ENCODE data around the gene RPL37A.

The RPL37A gene

DNA sequence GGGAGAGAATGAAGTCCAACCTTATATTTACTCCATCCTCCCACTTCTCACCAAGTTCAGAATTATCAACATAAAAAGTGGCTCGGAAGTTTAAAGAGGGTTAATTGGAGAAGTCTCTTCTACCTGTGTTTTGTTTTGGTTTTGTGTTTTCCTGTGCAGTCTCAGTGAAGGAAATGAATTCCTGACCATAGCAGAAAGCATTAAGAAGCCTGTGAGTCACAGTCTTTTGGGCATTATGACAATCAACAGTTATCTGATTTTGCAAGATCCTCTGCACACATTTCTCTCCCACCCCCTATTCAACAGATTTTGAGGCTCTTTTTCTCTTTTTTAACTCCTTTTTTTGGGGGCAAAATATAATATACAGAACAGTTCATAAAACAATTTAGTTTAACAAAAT lies 8.6 kb upstream of the RPL37A start:
- H3K4me1 Mint-ChIP-seq, result peaks cover 46% of the 10 kb centered on the region
- TF ChIP-seq, protein P1, sequence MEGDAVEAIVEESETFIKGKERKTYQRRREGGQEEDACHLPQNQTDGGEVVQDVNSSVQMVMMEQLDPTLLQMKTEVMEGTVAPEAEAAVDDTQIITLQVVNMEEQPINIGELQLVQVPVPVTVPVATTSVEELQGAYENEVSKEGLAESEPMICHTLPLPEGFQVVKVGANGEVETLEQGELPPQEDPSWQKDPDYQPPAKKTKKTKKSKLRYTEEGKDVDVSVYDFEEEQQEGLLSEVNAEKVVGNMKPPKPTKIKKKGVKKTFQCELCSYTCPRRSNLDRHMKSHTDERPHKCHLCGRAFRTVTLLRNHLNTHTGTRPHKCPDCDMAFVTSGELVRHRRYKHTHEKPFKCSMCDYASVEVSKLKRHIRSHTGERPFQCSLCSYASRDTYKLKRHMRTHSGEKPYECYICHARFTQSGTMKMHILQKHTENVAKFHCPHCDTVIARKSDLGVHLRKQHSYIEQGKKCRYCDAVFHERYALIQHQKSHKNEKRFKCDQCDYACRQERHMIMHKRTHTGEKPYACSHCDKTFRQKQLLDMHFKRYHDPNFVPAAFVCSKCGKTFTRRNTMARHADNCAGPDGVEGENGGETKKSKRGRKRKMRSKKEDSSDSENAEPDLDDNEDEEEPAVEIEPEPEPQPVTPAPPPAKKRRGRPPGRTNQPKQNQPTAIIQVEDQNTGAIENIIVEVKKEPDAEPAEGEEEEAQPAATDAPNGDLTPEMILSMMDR (IDR thresholded peaks at IDR 0.05), result no peak
- no peaks in the 10 kb centered on the region for H3K27me3 Mint-ChIP-seq (ENCODE audit: low read depth, poor library complexity)
- no peak overlapping the region for H3K27ac Mint-ChIP-seq
- no peak overlapping the region for H3K4me3 Mint-ChIP-seq
- DNase-seq, result no peak
- no peaks in the 10 kb centered on the region for H3K36me3 Mint-ChIP-seq (ENCODE audit: low read depth)
- no peaks in the 10 kb centered on the region for H3K9me3 Mint-ChIP-seq

DNA sequence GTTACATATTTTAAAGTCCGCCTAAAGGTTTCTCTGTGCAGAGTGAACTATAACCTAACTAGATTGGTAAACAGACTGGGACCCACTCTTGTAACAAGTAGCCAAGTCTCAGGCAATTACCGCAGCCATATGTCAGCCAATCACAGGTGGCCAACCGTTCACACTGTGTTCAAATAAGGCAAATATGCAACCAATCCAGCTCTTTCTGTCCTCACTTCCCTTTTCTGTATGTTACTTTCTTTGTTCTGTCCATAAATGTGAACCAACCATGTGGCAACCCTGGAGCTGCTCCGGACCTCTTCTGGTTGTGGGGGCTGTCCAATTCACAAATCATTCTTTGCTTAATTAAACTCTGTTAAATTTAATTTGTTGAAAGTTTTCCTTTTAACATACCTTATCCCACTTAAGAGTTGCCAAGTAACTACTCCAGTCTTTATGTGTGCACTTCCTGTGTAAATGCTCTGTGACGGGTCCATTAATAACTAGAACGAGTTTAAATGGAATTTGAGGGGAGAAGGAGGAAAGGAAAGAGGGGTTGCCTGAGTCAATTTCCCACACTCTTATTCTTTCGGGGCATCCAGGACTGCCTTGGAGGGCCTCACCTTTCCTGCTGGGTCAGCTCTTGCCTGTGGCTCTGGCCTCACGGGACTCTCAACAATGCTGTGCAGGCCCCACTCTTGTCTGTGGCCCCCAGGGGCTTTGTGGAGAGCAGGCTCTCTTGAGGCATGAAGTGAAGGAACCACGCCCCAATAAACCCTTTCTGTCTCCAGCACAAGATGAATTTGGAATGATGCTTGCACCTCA lies 6.6 kb upstream of the RPL37A start:
- H3K27ac Mint-ChIP-seq, result peak overlapping the region; percentile 70
- TF ChIP-seq, protein P1 (IDR thresholded peaks at IDR 0.05), result no peak

DNA sequence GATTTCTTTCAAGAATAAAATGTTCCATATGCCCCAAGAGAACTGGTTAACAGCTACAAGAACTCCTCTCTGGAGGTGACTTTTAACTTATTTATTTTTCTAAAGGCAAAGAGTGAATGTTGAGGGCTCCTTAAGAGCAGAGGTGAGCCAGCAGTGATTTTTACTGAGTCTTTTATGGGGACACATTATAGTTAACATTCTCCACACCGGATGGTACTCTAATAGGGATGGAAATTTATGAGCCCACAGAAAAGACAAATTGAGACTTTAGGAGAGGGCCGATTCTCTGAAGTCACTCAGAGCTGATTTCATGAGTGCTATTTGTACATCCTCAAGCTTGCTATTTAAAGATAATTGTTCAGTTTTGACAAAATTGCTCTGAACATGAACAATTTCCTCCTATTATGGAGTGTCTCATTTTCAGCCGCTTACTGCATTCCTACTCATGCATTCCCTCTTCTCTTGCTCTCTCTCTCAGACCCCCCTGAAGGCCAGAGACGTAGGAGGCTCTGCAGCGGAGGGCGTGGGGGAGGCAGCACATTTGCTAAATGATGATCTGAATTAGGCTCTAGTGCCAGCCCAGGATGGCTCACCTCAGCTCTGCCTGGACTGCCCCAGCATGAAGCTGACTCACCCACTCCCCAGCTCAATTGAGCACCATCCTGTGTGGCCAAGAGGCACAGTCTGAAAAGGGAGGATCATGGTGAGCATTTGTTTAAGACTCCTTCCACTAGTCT lies 5.9 kb upstream of the RPL37A start:
- DNase-seq, result peak; percentile 24
- H3K27ac Mint-ChIP-seq, result peak overlapping the region; percentile 83

More for the DNA sequence above, 6.6 kb upstream of the RPL37A start:
- Mint-ChIP-seq H3K4me1 (peaks cover 60% of the 10 kb centered on the region), H3K36me3 (ENCODE audit: low read depth) (no peaks in the 10 kb centered on the region), H3K4me3 (no peak overlapping the region), H3K27me3 (ENCODE audit: low read depth, poor library complexity) (no peaks in the 10 kb centered on the region), H3K9me3 (no peaks in the 10 kb centered on the region)
- DNase-seq, result no peak

GRCh38 chr2:216493334-216493685 lies 5.3 kb upstream of the RPL37A start:
- TF ChIP-seq, protein P1 (IDR thresholded peaks at IDR 0.05), result no peak
- Mint-ChIP-seq H3K9me3 (no peaks in the 10 kb centered on the region), H3K27me3 (ENCODE audit: low read depth, poor library complexity) (no peaks in the 10 kb centered on the region), H3K4me1 (peaks cover 67% of the 10 kb centered on the region), H3K27ac (peak overlapping the region; percentile 83), H3K4me3 (peak overlapping the region; percentile 34), H3K36me3 (ENCODE audit: low read depth) (no peaks in the 10 kb centered on the region)
- no peak for DNase-seq

More for the DNA sequence above, 5.9 kb upstream of the RPL37A start:
- H3K4me1 Mint-ChIP-seq, result peaks cover 61% of the 10 kb centered on the region
- no peaks in the 10 kb centered on the region for H3K9me3 Mint-ChIP-seq
- no peaks in the 10 kb centered on the region for H3K36me3 Mint-ChIP-seq (ENCODE audit: low read depth)
- no peaks in the 10 kb centered on the region for H3K27me3 Mint-ChIP-seq (ENCODE audit: low read depth, poor library complexity)
- no peak overlapping the region for H3K4me3 Mint-ChIP-seq
- TF ChIP-seq, protein P1 (IDR thresholded peaks at IDR 0.05), result no peak

- peaks cover 77% of the 10 kb centered on the region for H3K4me1 Mint-ChIP-seq
- no peak overlapping the region for H3K27ac Mint-ChIP-seq
- H3K27me3 Mint-ChIP-seq (ENCODE audit: low read depth, poor library complexity), result no peaks in the 10 kb centered on the region
- TF ChIP-seq, protein P1 (IDR thresholded peaks at IDR 0.05), result no peak
- no peak for DNase-seq
- peaks cover 18% of the 10 kb centered on the region for H3K36me3 Mint-ChIP-seq (ENCODE audit: low read depth)
- H3K9me3 Mint-ChIP-seq, result no peaks in the 10 kb centered on the region
- no peak overlapping the region for H3K4me3 Mint-ChIP-seq
Measured at GRCh38 chr2:216495656-216496055, 3.0 kb upstream of the RPL37A start.
